Astrocyte (in vitro differentiated cells and primary cell): ENCODE data around the gene CFAP20.
"Not testable (repeated sequence)": the region's sequence is repeated elsewhere in the genome, so short reads cannot be mapped to it uniquely, and the experiment has no call there.

Source experiments
- CTCF ChIP-seq: IDR thresholded peaks from 2 replicates; pipeline ENCODE4 v1.5.1; 2011; ENCODE audit warnings: low read depth, mild to moderate bottlenecking, inconsistent platforms, low read length, moderate library complexity; ENCODE audit not compliant: insufficient read depth
- EZH2 ChIP-seq: IDR thresholded peaks from 2 replicates; pipeline ENCODE4 v1.6.1; 2012; ENCODE audit warnings: mild to moderate bottlenecking, low read length, inconsistent platforms; ENCODE audit not compliant: insufficient read depth

GRCh38 chr16:58073086-58073485 is 56.1 kb downstream of the CFAP20 start:
- TF ChIP-seq EZH2, CTCF: not testable (repeated sequence)
